ENCODE measurements around the gene FXR2. TPM values are rescaled to one million over a fixed set of nuclear protein-coding genes. Genes with fewer than 3 reads are reported as not detected.
A peak's percentile ranks its signal among the peaks of the same experiment; 100 is the strongest.

FXR2 gene
- total RNA-seq, 1 donor from 2014 or later: 39.3 TPM

GRCh38 chr17:7583253-7584109 lies 31.2 kb downstream of the FXR2 start, which contains the start of gene MPDU1:
Gene MPDU1, plus strand, starts transcription at chr17:7583852. Its CDS starts 11 bp downstream, at chr17:7583863.
- TF ChIP-seq CTCF (IDR thresholded peaks at IDR 0.05): no peak
- Histone ChIP-seq H3K4me3 (peak within 1 kb of the TSS; percentile 72), H3K36me3 (peaks cover 14% of the 10 kb centered on the region), H3K4me1 (peaks cover 43% of the 10 kb centered on the region), H3K27ac (peak within 1 kb of the TSS; percentile 98), H3K27me3 (no peaks in the 10 kb centered on the region), H3K9me3 (no peaks in the 10 kb centered on the region)
- peak; percentile 99 for DNase-seq
- peak; percentile 84 for ATAC-seq
- intact Hi-C loops (cut with DNase I): no loop called here

- Histone ChIP-seq H3K4me3 (peak overlapping the region; percentile 72), H3K36me3 (peaks cover 21% of the 10 kb centered on the region), H3K27me3 (no peaks in the 10 kb centered on the region), H3K4me1 (peaks cover 52% of the 10 kb centered on the region), H3K27ac (peak overlapping the region; percentile 98), H3K9me3 (no peaks in the 10 kb centered on the region)
- TF ChIP-seq CTCF (IDR thresholded peaks at IDR 0.05): peak; percentile 12
- ATAC-seq: no peak
- intact Hi-C loops (cut with DNase I): no loop called here
- peak; percentile 74 for DNase-seq
Measured at GRCh38 chr17:7582396-7583252, 32.1 kb downstream of the FXR2 start.

- H3K27ac ChIP-seq: peak overlapping the region; percentile 89
- no peak for ATAC-seq
- intact Hi-C loops (cut with DNase I): no loop called here
- peaks cover 65% of the 10 kb centered on the region for H3K4me1 ChIP-seq
- peak overlapping the region; percentile 72 for H3K4me3 ChIP-seq
- H3K9me3 ChIP-seq: no peaks in the 10 kb centered on the region
- no peak for TF ChIP-seq CTCF (IDR thresholded peaks at IDR 0.05)
- H3K27me3 ChIP-seq: no peaks in the 10 kb centered on the region
- peaks cover 31% of the 10 kb centered on the region for H3K36me3 ChIP-seq
- no peak for DNase-seq
Measured at GRCh38 chr17:7580604-7581575, 33.8 kb downstream of the FXR2 start.

- peak overlapping the region; percentile 72 for H3K4me3 ChIP-seq
Measured at GRCh38 chr17:7579834-7580603, 34.7 kb downstream of the FXR2 start.

More at GRCh38 chr17:7579834-7580603, 34.7 kb downstream of the FXR2 start:
- ATAC-seq (peak; percentile 0), DNase-seq (no peak)
- TF ChIP-seq CTCF (IDR thresholded peaks at IDR 0.05): no peak
- Histone ChIP-seq H3K27me3 (no peaks in the 10 kb centered on the region), H3K27ac (peak overlapping the region; percentile 89), H3K9me3 (no peaks in the 10 kb centered on the region), H3K4me1 (peaks cover 68% of the 10 kb centered on the region), H3K36me3 (peaks cover 40% of the 10 kb centered on the region)
- intact Hi-C loops (cut with DNase I): no loop called here

Data from upper lobe of right lung (tissue), 1 donor.